WI38 (cell line): ENCODE data around the gene CACNA1A.

Source experiments
- H3K4me3 ChIP-seq: 2 replicates; pipeline ENCODE4 v1.5.1; 2011; ENCODE audit warnings: low read depth, mild to moderate bottlenecking, control low read depth, low read length
- CTCF ChIP-seq: IDR thresholded peaks from 2 replicates; pipeline ENCODE4 v1.5.1; 2012; ENCODE audit warnings: low read depth, mild to moderate bottlenecking, control low read depth, low read length

The CACNA1A gene

GRCh38 chr19:13334801-13335481, 171.3 kb downstream of the CACNA1A start:
- no peak for TF ChIP-seq CTCF
- no peak overlapping the region for H3K4me3 ChIP-seq

- no peak overlapping the region for H3K4me3 ChIP-seq
- TF ChIP-seq CTCF: no peak
These were observed 176.0 kb downstream of the CACNA1A start for GRCh38 chr19:13330285-13330684.

GRCh38 chr19:13329766-13330165, 176.5 kb downstream of the CACNA1A start:
- no peak for TF ChIP-seq CTCF
- no peak overlapping the region for H3K4me3 ChIP-seq

- H3K4me3 ChIP-seq: no peak overlapping the region
- no peak for TF ChIP-seq CTCF
These were observed 178.0 kb downstream of the CACNA1A start for GRCh38 chr19:13328241-13328640.

GRCh38 chr19:13319526-13319925, 186.8 kb downstream of the CACNA1A start:
- H3K4me3 ChIP-seq: no peak overlapping the region
- no peak for TF ChIP-seq CTCF

GRCh38 chr19:13318190-13318589, 188.1 kb downstream of the CACNA1A start:
- no peak overlapping the region for H3K4me3 ChIP-seq
- TF ChIP-seq CTCF: no peak

GRCh38 chr19:13315495-13315894, 190.8 kb downstream of the CACNA1A start:
- no peak for TF ChIP-seq CTCF
- no peak overlapping the region for H3K4me3 ChIP-seq
